Middle frontal gyrus (tissue), 1 donor: ENCODE data around the gene PRSS23.

Experiments used
- DNase-seq: peaks from one replicate; pipeline ENCODE4 v3.0.0-alpha.2; 2015; ENCODE audit warnings: low spot score; ENCODE audit errors: extremely low spot score

PRSS23 gene

GRCh38 chr11:86790867-86791849 is 9.2 kb upstream of the PRSS23 start:
- no peak for DNase-seq

- no peak for DNase-seq
Measured at GRCh38 chr11:86792150-86792549, 8.2 kb upstream of the PRSS23 start.

- DNase-seq = no peak
Measured at GRCh38 chr11:86793307-86793706, 7.0 kb upstream of the PRSS23 start.

GRCh38 chr11:86795511-86795910 is 4.8 kb upstream of the PRSS23 start:
- no peak for DNase-seq

GRCh38 chr11:86795949-86796348 is 4.4 kb upstream of the PRSS23 start:
- DNase-seq = no peak

- no peak for DNase-seq
Measured at GRCh38 chr11:86797133-86797532, 3.2 kb upstream of the PRSS23 start.

GRCh38 chr11:86798988-86799387 is 1.4 kb upstream of the PRSS23 start:
- no peak for DNase-seq

- DNase-seq = no peak
Measured at GRCh38 chr11:86799680-86800075, 664 bp upstream of the PRSS23 start.

GRCh38 chr11:86800960-86801272 is 574 bp downstream of the PRSS23 start:
- no peak for DNase-seq

GRCh38 chr11:86801364-86801763 is 1.0 kb downstream of the PRSS23 start:
- DNase-seq = no peak

- no peak for DNase-seq
Measured at GRCh38 chr11:86802146-86802545, 1.8 kb downstream of the PRSS23 start.

GRCh38 chr11:86802601-86803051 is 2.3 kb downstream of the PRSS23 start:
- peak; percentile 27 for DNase-seq

GRCh38 chr11:86803136-86804045 is 3.0 kb downstream of the PRSS23 start:
- DNase-seq = no peak

- DNase-seq = no peak
Measured at GRCh38 chr11:86804951-86805350, 4.6 kb downstream of the PRSS23 start.

- DNase-seq = no peak
Measured at GRCh38 chr11:86805873-86806310, 5.5 kb downstream of the PRSS23 start.

- no peak for DNase-seq
Measured at GRCh38 chr11:86806903-86807302, 6.6 kb downstream of the PRSS23 start.

GRCh38 chr11:86807360-86807759 is 7.0 kb downstream of the PRSS23 start:
- DNase-seq = no peak

- DNase-seq = no peak
Measured at GRCh38 chr11:86809561-86809960, 9.2 kb downstream of the PRSS23 start.

GRCh38 chr11:86810288-86810687 is 9.9 kb downstream of the PRSS23 start:
- no peak for DNase-seq

GRCh38 chr11:86811637-86812321 is 11.4 kb downstream of the PRSS23 start:
- DNase-seq = no peak

GRCh38 chr11:86812322-86812670 is 12.0 kb downstream of the PRSS23 start:
- no peak for DNase-seq

- no peak for DNase-seq
Measured at GRCh38 chr11:86812981-86813380, 12.6 kb downstream of the PRSS23 start.
